MCF 10A (cell line): ENCODE measurements around the gene THOC3. TPM values are rescaled to one million over a fixed set of nuclear protein-coding genes. Genes with fewer than 3 reads are reported as not detected.
"Not testable (repeated sequence)": the region's sequence is repeated elsewhere in the genome, so short reads cannot be mapped to it uniquely, and the experiment has no call there.

Experiments
- BruUV-seq: library from RNA; stranded (reverse); fragments of 400-500 nt; replicated peaks from 2 replicates; lab custom pipeline; 2021; lab: Mats Ljungman, UMichigan
- CTCF ChIA-PET: fragments of 300-600 bp; sonication (Branson Sonifier 250); formaldehyde crosslinking; extraction: SDS; loops from one replicate; lab custom pipeline; 2021; ENCODE audit warnings: antibody characterized with exemption, inconsistent platforms; lab: Yijun Ruan, JAX
- POLR2A ChIA-PET: fragments of 300-600, 350-650 bp; sonication (Branson Sonifier 250); formaldehyde crosslinking; extraction: SDS; loops from one replicate; lab custom pipeline; 2020; ENCODE audit warnings: antibody characterized with exemption, inconsistent platforms; lab: Yijun Ruan, JAX
- DNase-seq: peaks from one replicate; pipeline ENCODE4 v3.0.0-alpha.2; 2018; ENCODE audit not compliant: unreplicated experiment
- H3K27ac Mint-ChIP-seq: one replicate; pipeline ENCODE4 v1.8.0; 2022; ENCODE audit warnings: mild to moderate bottlenecking, low read depth, mixed read lengths; ENCODE audit not compliant: unreplicated experiment
- H3K27me3 Mint-ChIP-seq: one replicate; pipeline ENCODE4 v1.8.0; 2022; ENCODE audit warnings: mixed read lengths; ENCODE audit not compliant: insufficient read depth, unreplicated experiment
- H3K36me3 Mint-ChIP-seq: one replicate; pipeline ENCODE4 v1.8.0; 2022; ENCODE audit warnings: mild to moderate bottlenecking, moderate library complexity, mixed read lengths; ENCODE audit not compliant: insufficient read depth, unreplicated experiment
- H3K4me1 Mint-ChIP-seq: one replicate; pipeline ENCODE4 v1.8.0; 2022; ENCODE audit warnings: mixed read lengths; ENCODE audit not compliant: insufficient read depth, unreplicated experiment
- H3K4me3 Mint-ChIP-seq: one replicate; pipeline ENCODE4 v1.8.0; 2022; ENCODE audit warnings: mild to moderate bottlenecking, moderate library complexity, mixed read lengths; ENCODE audit not compliant: unreplicated experiment
- H3K9me3 Mint-ChIP-seq: one replicate; pipeline ENCODE4 v1.8.0; 2022; ENCODE audit warnings: mixed read lengths; ENCODE audit not compliant: unreplicated experiment
- intact Hi-C: fragments of 100-400 bp; cut with micrococcal nuclease; formaldehyde crosslinking; loops from 2 replicates; pipeline ENCODE4 v1.14.1; 2022
- total RNA-seq: library from RNA; stranded (reverse); gene quantifications from 2 replicates; pipeline ENCODE4 v1.2.3, GENCODE V29; 2022

Gene THOC3
- total RNA-seq, 1 experiment from 2014 or later: 54.2 TPM

DNA sequence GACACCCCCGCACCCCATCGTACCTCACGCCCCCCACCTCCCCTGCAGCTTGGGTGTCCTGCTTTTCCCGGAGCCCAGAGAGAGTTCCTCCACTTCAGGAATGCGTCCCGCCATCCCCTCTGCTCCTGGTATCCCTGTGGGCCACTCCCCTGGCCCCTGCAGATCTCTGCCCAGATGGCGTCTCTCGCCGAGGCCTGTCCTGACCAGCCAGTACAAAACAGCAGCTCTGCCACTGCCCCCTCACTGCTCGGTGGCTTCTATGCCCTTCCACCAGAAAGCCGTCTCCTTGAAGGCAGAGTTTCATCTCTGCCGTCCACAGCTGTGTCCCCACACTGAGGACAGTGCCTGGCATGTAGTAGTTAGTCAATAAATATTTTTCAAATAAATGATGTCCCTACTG lies 58.0 kb downstream of the THOC3 start:
- H3K27ac Mint-ChIP-seq, CTCF ChIA-PET, H3K9me3 Mint-ChIP-seq, DNase-seq, BruUV-seq, H3K27me3 Mint-ChIP-seq, H3K4me1 Mint-ChIP-seq, H3K36me3 Mint-ChIP-seq, H3K4me3 Mint-ChIP-seq, POLR2A ChIA-PET, intact Hi-C loops: not testable (repeated sequence)

Other genes with a start within 250 kb of the THOC3 start
- not detected in 2 replicates for gene CPLX2, start 96.7 kb downstream of the THOC3 start, total RNA-seq